ENCODE data around the gene DDX6.

The DDX6 gene

DNA sequence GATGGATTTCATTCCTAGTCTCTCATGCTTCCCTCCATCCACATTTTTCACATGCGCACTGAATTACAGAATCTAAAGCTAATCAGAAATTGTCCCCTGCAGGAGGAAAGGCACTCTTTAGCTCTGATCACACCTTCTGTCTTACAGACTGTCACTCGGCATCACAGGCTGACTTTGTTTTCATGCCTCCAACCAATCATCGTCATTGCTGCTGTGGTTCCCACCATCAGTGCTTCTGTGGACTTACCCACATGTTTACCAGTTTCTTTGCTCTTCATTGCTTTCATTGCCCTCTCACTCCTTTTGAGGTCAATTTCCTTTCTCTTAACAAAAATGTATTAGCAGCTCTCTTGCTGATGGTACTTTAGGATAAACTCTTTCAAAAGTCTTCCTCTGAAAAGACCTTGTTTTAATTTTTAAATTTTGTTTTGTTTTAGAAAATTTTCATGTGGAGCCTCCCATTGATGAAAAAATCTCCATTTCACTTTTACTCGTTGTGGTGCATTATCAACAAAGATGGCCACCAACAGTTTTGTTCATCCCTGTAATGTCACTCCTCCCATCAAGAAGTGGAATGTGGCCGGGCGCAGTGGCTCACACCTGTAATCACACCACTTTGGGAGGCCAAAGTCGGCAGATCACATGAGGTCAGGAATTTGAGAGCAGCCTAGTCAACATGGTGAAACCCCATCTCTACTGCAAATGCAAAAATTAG lies 91.3 kb downstream of the DDX6 start:
- no peak for FAIRE-seq
- TF ChIP-seq TAF1 (IDR thresholded peaks at IDR 0.05; ENCODE audit: borderline replicate concordance, low read depth, low read length) (no peak), POLR2A (IDR thresholded peaks at IDR 0.05; ENCODE audit: low read depth, low read length) (no peak), POLR2AphosphoS5 (IDR thresholded peaks at IDR 0.05; ENCODE audit: low read depth, low read length) (no peak)
- DNase-seq (ENCODE audit: insufficient read length): no peak
